Upper lobe of left lung (tissue), 6 donors: Measurements from ENCODE around the gene PHF1. TPM values are rescaled to one million over a fixed set of nuclear protein-coding genes. Genes with fewer than 3 reads are reported as not detected.

Experiments
- ATAC-seq, 2 donors: fragments of 200-7000 bp; cut with Tn5 transposase; one replicate each; pipeline ENCODE4 v1.9.1; 2022; ENCODE audit warnings: mild to moderate bottlenecking in 2 of 2, moderate library complexity in 2 of 2; ENCODE audit not compliant: low FRiP score in 2 of 2
- DNase-seq, 2 donors: peaks; one replicate each; pipeline ENCODE4 v3.0.0-alpha.2; 2019 to 2020
- H3K27ac ChIP-seq, 4 donors: fragments of 200-600 bp; sonication (generic); one replicate each; pipeline ENCODE4 v1.5.1; 2016 to 2019
- H3K27me3 ChIP-seq, 4 donors: fragments of 200-600 bp; sonication (generic); one replicate each; pipeline ENCODE4 v1.5.1; 2017 to 2019
- H3K36me3 ChIP-seq, 4 donors: fragments of 200-600 bp; sonication (generic); one replicate each; pipeline ENCODE4 v1.5.1; 2016 to 2019
- H3K4me1 ChIP-seq, 4 donors: fragments of 200-600 bp; sonication (generic); one replicate each; pipeline ENCODE4 v1.5.1; 2018 to 2019
- H3K4me3 ChIP-seq, 4 donors: fragments of 200-600 bp; sonication (generic); one replicate each; pipeline ENCODE4 v1.5.1; 2017 to 2019; ENCODE audit warnings: mild to moderate bottlenecking in 2 of 4, moderate library complexity in 1 of 4
- H3K9me3 ChIP-seq, 4 donors: fragments of 200-600 bp; sonication (generic); one replicate each; pipeline ENCODE4 v1.5.1; 2018 to 2019
- EP300 ChIP-seq, 4 donors: sonication (generic); formaldehyde crosslinking; IDR thresholded peaks; one replicate each; pipeline ENCODE4 v1.5.1; 2017; ENCODE audit warnings: antibody characterized with exemption in 4 of 4, control low read depth in 2 of 4
- POLR2A ChIP-seq, 4 donors: fragments of 450-650 bp; IDR thresholded peaks; one replicate each; pipeline ENCODE4 v1.5.1; 2016 to 2017; ENCODE audit warnings: antibody characterized with exemption in 4 of 4, mild to moderate bottlenecking in 2 of 4
- POLR2AphosphoS5 ChIP-seq, 2 donors: sonication (generic); formaldehyde crosslinking; IDR thresholded peaks; one replicate each; pipeline ENCODE4 v1.5.1; 2017; ENCODE audit warnings: antibody characterized with exemption in 2 of 2
- WGBS, 2 donors: methylation state at CpG; one replicate each; pipeline ENCODE4 v1.1.5; 2017 to 2018; 5-methylcytosine and 5-hydroxymethylcytosine counted together
- total RNA-seq, 6 donors: library from RNA; depleted of rRNA in 4 of 6; stranded (reverse); fragments of >200 nt in 4 of 6; gene quantifications; one replicate each; pipeline versions ENCODE4 v1.1.0 to v1.2.1, GENCODE V29; 2016 to 2021
- TF ChIP-seq, protein P1 (sequence below), 6 experiments: fragments of 450-650 bp in 4 of 6; fragments of 200-600 bp in 2 of 6; sonication (generic) in 2 of 6; IDR thresholded peaks; one replicate each; pipeline ENCODE4 v1.5.1; 2016 to 2019; ENCODE audit warnings: antibody characterized with exemption in 6 of 6
- donor health status: DM: no; HTN: no; CAD: no; lungs with moderate emphysema.
- donor health status: DM: no; HTN: yes; CAD: no; lungs with severe emphysema.

PHF1 gene
- total RNA-seq, 6 donors from 2014 or later, result 61.7 to 150 (median 65.5) TPM

GRCh38 chr6:33446356-33446755 lies 35.5 kb downstream of the PHF1 start:
- no peaks in the 10 kb centered on the region for H3K9me3 ChIP-seq
- no peak for ATAC-seq
- peaks cover 0 to 11% (median 2%) of the 10 kb centered on the region in 4 donors for H3K4me1 ChIP-seq
- DNase-seq, result no peak
- WGBS, 2 donors, result 94 to 95% methylated on average over 10 of the region's 10 CpGs
- H3K27ac ChIP-seq, result peak overlapping the region in 3 of 4 donors; percentile 9 to 55 (median 32)
- peaks cover 0 to 74% (median 27%) of the 10 kb centered on the region in 4 donors for H3K36me3 ChIP-seq
- TF ChIP-seq, protein P1, sequence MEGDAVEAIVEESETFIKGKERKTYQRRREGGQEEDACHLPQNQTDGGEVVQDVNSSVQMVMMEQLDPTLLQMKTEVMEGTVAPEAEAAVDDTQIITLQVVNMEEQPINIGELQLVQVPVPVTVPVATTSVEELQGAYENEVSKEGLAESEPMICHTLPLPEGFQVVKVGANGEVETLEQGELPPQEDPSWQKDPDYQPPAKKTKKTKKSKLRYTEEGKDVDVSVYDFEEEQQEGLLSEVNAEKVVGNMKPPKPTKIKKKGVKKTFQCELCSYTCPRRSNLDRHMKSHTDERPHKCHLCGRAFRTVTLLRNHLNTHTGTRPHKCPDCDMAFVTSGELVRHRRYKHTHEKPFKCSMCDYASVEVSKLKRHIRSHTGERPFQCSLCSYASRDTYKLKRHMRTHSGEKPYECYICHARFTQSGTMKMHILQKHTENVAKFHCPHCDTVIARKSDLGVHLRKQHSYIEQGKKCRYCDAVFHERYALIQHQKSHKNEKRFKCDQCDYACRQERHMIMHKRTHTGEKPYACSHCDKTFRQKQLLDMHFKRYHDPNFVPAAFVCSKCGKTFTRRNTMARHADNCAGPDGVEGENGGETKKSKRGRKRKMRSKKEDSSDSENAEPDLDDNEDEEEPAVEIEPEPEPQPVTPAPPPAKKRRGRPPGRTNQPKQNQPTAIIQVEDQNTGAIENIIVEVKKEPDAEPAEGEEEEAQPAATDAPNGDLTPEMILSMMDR (IDR thresholded peaks at IDR 0.05), result no peak
- TF ChIP-seq EP300 (IDR thresholded peaks at IDR 0.05), result no peak
- no peak for TF ChIP-seq POLR2A (IDR thresholded peaks at IDR 0.05)
- no peak for TF ChIP-seq POLR2AphosphoS5 (IDR thresholded peaks at IDR 0.05)
- H3K4me3 ChIP-seq, result no peak overlapping the region
- no peaks in the 10 kb centered on the region for H3K27me3 ChIP-seq

- DNase-seq, result no peak
- TF ChIP-seq, protein P1 (IDR thresholded peaks at IDR 0.05), result no peak
- TF ChIP-seq POLR2A (IDR thresholded peaks at IDR 0.05) (no peak), POLR2AphosphoS5 (IDR thresholded peaks at IDR 0.05) (no peak), EP300 (IDR thresholded peaks at IDR 0.05) (no peak)
- Histone ChIP-seq H3K36me3 (peaks cover 0 to 36% (median 6%) of the 10 kb centered on the region in 4 donors), H3K4me3 (no peak overlapping the region), H3K27me3 (no peaks in the 10 kb centered on the region), H3K9me3 (no peaks in the 10 kb centered on the region), H3K27ac (peak overlapping the region in 2 of 4 donors; percentile 4 to 18), H3K4me1 (peaks cover 17 to 25% (median 20%) of the 10 kb centered on the region in 4 donors)
- WGBS, 2 donors, result 59 to 66% methylated on average over 3 of the region's 3 CpGs
- no peak for ATAC-seq
These were observed 39.6 kb downstream of the PHF1 start for GRCh38 chr6:33450434-33450833.

DNA sequence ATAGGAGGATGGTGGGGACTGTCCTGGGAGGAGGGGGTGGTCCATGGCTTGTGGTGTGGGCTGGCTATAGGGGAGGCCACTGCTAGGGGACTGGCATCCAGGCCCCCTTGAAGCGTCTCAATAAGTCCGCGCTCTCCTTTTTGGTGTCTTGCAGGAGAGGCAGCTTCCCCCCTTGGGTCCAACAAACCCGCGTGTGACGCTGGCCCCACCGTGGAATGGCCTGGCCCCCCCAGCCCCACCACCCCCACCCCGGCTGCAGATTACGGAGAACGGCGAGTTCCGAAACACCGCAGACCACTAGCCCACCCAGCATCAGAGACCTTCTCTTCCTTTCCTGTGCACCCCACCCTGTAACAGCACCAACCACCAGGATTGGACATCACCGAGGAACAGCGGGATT lies 40.8 kb downstream of the PHF1 start:
- H3K9me3 ChIP-seq, result no peaks in the 10 kb centered on the region
- no peak for ATAC-seq
- H3K36me3 ChIP-seq, result peaks cover 0 to 36% (median 4%) of the 10 kb centered on the region in 4 donors
- WGBS, 2 donors, result 93 to 97% methylated on average over 15 of the region's 15 CpGs
- TF ChIP-seq EP300 (IDR thresholded peaks at IDR 0.05), result no peak
- TF ChIP-seq POLR2AphosphoS5 (IDR thresholded peaks at IDR 0.05), result no peak
- TF ChIP-seq, protein P1 (IDR thresholded peaks at IDR 0.05), result no peak
- TF ChIP-seq POLR2A (IDR thresholded peaks at IDR 0.05), result no peak
- peaks cover 17 to 31% (median 21%) of the 10 kb centered on the region in 4 donors for H3K4me1 ChIP-seq
- no peak overlapping the region for H3K4me3 ChIP-seq
- no peaks in the 10 kb centered on the region for H3K27me3 ChIP-seq
- H3K27ac ChIP-seq, result peak overlapping the region in 1 of 4 donors; percentile 18
- DNase-seq, result no peak

DNA sequence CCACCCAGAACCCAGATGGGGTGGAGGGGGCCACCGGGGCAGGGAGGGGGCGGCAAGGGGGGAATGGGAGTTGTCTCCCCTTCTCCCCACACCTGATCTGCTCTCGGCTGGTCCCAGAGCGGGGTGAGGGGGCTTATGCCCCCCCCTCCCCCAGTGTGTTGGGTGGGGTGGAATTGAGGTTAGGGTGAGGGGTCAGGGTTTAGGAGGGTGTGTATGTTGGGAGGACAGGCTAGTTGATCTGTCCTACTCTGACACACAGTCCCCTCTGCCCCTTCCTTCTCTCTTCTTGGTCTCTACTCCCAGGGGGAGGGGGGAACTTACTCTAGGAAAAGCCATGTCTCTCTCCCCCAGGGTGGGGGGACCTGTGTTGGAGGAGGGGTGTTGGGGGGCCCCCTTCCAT lies 41.7 kb downstream of the PHF1 start:
- ATAC-seq, result no peak
- DNase-seq, result no peak
- H3K27ac ChIP-seq, result peak overlapping the region in 1 of 4 donors; percentile 49

More for the DNA sequence above, 41.7 kb downstream of the PHF1 start:
- Histone ChIP-seq H3K9me3 (no peaks in the 10 kb centered on the region), H3K4me3 (no peak overlapping the region), H3K4me1 (peaks cover 17 to 31% (median 21%) of the 10 kb centered on the region in 4 donors), H3K36me3 (peaks cover 0 to 27% (median 2%) of the 10 kb centered on the region in 4 donors), H3K27me3 (no peaks in the 10 kb centered on the region)
- TF ChIP-seq POLR2A (IDR thresholded peaks at IDR 0.05) (no peak), EP300 (IDR thresholded peaks at IDR 0.05) (no peak), POLR2AphosphoS5 (IDR thresholded peaks at IDR 0.05) (no peak)
- TF ChIP-seq, protein P1 (IDR thresholded peaks at IDR 0.05), result no peak
- WGBS, 2 donors, result 86% methylated on average over 4 of the region's 4 CpGs; no CpG with 5 or more reads in 1 of the 2 donors
